HG02981 (cell line): Measurements from ENCODE around the gene PSD2.
A peak's percentile ranks its signal among the peaks of the same experiment; 100 is the strongest.

ENCODE experiments used
- ATAC-seq: cut with Tn5 transposase; IDR thresholded peaks from one replicate; pipeline ENCODE4 v1.9.1; 2021; ENCODE audit warnings: mild to moderate bottlenecking, moderate library complexity; ENCODE audit not compliant: unreplicated experiment

The PSD2 gene

GRCh38 chr5:139835656-139836055 is 40.0 kb downstream of the PSD2 start:
- no peak for ATAC-seq

DNA sequence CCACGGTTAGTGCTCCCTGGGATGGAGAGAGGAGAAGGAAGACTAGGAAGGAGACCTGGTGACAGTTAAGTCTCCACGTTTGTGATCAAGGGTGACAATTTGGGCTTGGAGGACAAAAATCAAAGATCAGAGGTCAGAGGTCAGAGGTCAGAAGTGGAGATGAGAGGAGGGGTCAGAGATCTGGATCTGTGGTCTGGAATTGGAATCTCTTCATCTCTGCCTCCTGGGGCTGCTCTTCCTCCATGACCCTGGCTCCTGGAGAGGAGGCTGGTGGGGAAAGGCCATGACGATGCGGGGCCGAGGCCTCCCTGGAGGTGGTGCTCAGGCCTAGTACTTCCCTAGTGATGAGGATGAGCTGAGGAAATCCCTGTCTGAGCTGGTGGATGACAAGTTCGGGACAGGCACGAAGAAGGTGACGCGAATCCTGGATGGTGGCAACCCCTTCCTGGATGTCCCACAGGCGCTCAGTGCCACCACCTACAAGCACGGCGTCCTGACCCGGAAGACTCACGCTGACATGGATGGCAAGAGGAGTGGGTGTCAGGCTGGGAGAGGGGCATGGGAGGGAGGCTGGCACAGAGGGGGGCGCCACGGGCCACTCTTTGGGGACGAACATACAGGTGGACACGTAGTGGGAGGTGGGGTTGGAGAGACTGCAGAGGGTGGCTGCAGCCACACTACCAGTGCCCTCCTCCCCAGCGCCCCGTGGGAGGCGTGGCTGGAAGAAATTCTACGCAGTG is 41.0 kb downstream of the PSD2 start:
- no peak for ATAC-seq

GRCh38 chr5:139837711-139838380 is 42.2 kb downstream of the PSD2 start:
- ATAC-seq, result no peak

GRCh38 chr5:139838381-139839197 is 43.0 kb downstream of the PSD2 start:
- no peak for ATAC-seq

DNA sequence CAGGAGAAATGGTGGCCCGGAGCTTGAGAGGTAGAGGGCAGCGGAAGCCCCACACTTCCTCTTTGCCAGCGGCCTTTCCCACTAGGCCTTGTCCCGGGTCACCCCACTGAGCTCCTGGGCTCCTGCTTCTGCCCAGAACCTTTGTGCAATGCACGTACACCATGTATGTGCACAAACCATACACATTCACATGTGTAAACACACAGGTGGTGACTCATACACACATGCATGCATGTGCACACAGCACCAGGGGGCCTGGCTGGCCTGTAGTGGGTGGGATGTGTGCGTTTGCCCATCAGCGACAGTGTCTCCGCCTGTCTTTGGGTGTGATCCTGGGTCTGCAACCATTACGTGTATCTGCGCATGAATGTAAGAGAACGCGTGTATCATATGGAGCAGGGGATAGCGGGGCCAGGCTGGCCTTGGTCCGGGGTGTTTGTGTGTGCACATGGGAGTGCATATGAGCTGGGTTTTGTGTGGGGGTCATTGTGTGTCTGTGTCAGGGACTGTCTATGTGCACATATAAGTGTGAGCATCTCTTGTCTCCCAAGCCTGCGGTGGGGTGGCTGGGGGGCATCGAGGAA is 43.7 kb downstream of the PSD2 start:
- ATAC-seq, result no peak

DNA sequence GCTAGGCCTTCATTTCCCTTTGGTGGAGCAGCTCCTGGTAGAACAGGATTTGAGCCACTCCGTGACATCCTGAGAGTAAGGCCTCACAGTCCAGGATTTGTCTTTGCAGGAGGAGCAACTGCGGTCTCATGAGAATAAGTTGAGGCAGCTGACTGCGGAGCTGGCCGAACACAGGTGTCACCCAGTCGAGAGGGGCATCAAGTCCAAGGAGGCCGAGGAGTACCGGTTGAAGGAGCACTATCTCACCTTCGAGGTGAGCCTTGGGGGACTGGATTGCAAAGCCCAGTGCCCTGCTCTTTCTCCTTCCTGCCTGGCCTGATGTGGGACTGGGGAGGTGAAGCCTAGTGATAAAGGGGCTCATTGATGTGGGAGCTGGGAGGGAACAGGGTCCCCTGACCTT is 44.3 kb downstream of the PSD2 start:
- ATAC-seq, result no peak

DNA sequence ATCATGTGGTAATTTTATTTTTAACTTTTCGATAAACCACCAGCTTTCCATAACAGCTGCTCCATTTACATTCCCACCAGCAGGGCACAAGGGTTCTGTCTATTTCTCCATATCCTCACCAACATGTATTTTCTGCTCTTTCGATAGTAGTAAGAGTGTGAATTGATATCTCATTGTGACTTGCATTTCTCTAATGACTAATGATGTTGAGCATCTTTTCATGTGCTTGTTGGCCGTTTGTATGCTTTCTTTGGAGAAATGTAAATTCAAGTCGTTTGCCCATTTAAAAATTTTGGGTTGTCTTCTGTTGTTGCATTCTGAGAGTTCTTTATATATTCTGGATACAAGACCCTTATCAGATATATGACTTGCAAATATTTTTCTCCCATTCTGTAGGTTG is 45.9 kb downstream of the PSD2 start:
- no peak for ATAC-seq

DNA sequence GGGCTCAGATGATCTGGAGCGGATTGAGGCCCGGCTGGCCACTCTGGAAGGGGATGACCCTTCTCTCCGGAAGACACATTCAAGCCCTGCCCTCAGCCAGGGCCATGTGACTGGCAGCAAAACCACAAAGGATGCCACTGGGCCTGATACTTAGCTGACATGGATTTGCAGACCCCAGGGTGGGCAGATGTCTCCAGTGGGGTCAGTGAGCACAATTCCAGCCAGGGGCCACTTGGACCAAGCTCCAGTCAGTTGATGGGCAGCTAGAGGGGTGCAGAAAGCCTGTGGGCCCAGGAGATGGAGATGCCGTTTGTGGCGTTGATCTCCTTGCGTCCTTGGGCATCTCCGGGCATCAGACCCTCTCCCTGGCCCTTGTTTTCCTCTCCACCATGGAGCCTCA is 46.7 kb downstream of the PSD2 start:
- no peak for ATAC-seq

GRCh38 chr5:139843991-139844390 is 48.4 kb downstream of the PSD2 start:
- no peak for ATAC-seq

GRCh38 chr5:139844472-139845145 is 49.0 kb downstream of the PSD2 start:
- ATAC-seq, result peak; percentile 38

DNA sequence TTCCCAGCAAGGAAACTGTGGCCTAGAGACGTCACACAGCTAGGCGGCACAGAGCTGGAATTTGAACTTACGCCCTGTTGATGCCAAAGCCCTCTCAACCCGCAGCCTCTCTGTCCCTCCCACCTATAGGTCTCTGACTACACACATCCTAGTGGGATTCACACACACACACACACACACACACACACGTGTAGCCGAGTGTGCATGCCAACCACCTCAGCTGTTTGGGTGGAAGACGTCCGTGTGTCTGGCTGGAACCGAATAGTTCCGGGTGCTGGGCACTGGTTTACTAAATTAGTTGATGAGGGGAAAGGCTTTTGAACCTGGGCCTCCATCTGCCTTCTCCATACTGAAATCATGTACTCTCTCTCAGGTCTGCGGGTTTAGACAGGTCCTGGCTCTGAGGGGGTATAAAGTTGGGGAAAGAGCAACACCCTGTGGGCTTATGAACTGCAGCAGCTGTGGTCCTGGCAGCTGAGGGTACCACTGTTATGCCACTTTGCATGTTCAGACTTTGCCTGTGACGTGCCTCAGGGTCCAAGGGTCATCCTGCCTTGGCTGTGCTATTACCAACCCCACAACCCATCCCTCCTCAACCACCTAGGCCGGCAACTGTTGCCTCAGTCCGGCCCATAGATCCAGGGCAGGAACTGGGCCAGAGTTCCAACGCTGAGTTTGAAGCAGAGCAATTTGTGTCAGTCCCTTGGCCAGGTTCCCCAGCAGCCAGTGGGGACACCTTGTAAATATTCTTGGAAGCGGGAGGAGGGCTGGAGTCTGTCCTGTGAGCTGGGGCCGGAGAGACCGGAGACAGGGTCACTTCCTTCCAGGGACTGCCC is 50.5 kb downstream of the PSD2 start:
- no peak for ATAC-seq

DNA sequence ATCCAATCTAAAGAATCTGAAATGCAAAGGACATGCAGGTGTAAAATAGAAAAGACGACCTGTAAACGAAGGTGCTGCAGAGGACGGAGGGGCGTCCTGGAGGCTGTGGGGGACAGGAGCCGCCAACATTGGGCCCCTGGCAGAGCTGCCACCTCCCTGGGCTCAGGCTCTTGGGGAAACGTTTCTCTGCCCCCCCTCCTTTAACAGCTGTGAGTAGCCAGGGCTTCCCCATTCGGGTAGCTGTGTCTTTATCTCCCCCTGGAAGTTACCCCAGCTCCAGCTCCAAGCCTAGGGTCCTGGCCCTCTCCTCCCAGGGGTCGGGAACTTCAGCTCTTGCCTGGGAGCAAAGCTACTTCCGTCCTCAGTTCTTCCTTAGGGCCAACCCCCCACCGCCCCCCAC is 51.5 kb downstream of the PSD2 start:
- ATAC-seq, result no peak

DNA sequence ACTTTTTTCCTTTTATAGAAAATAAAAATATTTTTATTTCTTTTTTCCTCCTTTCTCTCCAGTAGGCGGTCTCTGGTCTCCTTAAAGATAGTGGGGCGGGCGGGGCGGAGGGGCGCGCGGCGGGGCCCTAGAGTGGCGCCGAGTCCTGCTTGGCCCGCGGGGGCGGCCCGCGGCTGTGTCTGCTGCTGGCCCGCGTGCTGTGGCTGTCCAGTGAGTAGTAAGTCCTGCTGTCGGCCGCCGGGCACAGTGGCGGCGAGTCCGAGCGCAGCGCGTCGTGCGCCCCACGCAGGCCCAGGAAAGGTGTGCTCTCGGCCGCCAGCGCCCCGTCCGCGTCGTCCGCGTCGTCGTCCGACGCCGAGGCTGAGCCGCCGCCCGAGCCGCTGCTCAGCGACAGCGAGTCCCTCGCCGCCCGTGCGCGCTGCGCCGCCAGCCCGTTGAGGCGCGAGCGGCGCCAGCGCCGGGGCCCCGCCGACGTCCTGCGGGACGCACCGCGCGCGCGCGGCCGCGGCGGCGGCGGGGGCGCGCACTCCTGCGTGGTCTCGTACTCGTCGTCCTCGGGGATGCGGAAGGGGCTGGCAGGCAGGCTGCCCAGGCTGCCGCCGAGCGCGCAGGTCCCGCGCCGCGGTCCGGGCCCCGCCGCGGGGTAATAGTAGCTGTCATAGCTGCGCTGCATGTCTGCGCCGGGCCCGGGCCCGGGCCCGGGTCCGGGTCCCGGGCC is 52.3 kb downstream of the PSD2 start:
- peak; percentile 55 for ATAC-seq

DNA sequence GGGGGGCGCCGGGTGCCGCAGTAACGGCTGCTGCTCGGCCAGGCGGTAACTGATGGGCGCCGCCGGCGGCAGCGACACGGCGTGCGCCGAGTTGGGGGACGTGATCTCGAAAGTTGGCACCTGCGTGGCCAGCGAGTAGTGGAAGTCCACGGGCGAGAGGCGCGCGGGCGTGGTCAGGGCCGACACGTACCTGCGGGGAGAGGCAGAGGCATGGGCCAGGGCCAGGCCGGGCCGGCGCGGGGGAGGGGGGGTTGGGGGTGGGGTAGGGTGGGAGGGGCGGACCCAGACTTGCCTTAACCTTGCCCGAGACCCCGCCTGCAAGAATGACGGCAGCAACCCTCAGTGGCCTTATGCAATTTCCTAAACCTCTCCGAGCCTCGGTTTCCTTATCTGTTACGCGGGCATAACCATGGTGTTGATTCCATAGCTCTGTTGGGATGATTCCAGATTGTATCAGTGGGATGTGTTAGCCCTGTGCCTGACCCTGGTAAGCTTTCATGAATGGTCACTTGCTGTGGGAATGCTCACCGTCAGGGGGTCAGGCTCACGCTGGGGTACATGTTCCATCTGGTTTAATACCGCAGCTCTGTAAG is 53.0 kb downstream of the PSD2 start:
- peak; percentile 8 for ATAC-seq

GRCh38 chr5:139849501-139849900 is 53.9 kb downstream of the PSD2 start:
- no peak for ATAC-seq

DNA sequence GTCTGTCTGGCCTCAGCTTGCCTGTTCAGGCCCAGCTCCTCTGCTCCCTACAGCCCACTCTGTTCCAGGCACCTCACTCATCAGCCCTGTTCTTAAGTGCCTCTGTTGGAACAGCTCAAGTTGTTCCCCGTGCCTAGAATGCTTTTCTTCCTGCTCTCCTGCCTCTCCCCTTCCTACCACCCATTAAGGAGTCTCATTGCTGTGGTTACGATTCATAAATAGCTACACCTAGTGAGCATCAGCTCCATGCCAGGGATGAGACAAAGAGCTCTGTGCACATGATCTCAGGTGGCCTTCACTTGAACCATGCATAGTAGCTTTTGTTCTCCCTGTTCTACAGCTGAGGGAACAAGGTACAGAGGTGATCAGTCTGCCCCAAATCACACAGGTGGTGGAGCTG is 54.3 kb downstream of the PSD2 start:
- no peak for ATAC-seq

DNA sequence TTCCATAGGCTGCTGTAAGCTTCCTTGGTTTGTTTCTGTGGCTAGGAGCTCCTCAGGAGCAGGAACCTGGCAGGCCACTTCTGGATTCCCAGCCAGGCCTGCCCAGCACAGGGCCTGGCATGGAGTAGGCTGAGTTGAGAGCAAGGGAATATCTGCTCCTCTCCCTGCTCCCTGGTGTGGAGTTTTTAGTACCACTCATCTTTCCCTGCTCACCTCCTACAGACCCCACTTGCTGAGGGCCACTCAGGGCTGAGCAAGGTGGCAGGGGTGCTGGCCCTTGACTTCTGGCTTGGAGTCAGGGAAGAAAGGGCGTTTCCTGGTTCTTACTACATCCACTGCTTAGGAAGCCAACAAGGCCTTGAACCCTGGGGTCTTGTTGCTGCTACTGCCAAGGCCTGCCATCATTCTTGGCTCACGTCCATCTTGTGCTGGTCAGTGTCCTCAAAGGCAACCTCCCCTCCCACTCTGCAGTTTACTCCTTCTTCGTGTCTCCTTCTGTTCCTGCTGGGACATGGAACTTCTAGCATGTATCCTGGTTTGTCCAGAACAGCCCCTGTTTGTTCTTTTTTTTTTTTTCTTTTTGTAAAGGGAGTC is 54.9 kb downstream of the PSD2 start:
- no peak for ATAC-seq

DNA sequence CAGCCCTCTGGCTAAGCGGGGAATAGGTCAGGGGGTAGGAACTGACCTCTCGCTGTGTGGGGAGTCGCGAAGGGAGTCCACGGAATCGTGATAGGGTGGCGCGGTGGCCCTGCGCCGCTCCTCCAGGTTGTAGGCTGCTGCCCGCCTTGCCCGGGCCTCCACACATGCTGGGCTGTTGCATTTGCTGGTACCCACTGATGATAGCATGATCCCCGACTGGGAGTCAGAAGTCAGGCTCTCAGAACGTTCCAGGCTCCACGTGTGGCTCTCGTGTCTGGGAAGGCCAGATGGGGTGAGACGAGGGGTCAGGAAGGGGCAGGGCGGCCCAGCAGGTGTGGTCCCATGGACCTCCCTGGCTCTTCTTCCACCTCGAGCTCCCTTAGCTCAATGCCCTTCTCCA is 56.0 kb downstream of the PSD2 start:
- no peak for ATAC-seq

- ATAC-seq, result no peak
These were observed 57.1 kb downstream of the PSD2 start for GRCh38 chr5:139852696-139853095.
